Measurements from ENCODE around the gene ANKRD13D. TPM values are rescaled to one million over a fixed set of nuclear protein-coding genes. Genes with fewer than 3 reads are reported as not detected.

Gene ANKRD13D
- total RNA-seq, 2 donors from 2014 or later: 56.6 to 58.6 TPM

DNA sequence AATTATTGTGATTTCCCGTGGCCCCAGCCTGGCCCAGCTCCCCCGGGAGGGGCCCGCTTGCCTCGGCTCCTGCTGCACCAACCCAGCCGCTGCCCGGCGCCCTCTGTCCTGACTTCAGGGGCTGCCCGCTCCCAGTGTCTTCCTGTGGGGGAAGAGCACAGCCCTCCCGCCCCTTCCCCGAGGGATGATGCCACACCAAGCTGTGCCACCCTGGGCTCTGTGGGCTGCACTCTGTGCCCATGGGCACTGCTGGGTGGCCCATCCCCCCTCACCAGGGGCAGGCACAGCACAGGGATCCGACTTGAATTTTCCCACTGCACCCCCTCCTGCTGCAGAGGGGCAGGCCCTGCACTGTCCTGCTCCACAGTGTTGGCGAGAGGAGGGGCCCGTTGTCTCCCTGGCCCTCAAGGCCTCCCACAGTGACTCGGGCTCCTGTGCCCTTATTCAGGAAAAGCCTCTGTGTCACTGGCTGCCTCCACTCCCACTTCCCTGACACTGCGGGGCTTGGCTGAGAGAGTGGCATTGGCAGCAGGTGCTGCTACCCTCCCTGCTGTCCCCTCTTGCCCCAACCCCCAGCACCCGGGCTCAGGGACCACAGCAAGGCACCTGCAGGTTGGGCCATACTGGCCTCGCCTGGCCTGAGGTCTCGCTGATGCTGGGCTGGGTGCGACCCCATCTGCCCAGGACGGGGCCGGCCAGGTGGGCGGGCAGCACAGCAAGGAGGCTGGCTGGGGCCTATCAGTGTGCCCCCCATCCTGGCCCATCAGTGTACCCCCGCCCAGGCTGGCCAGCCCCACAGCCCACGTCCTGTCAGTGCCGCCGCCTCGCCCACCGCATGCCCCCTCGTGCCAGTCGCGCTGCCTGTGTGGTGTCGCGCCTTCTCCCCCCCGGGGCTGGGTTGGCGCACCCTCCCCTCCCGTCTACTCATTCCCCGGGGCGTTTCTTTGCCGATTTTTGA is 3.3 kb upstream of the ANKRD13D start:
- Mint-ChIP-seq H3K9me3 (no peaks in the 10 kb centered on the region), H3K4me1 (peaks cover 10% of the 10 kb centered on the region), H3K27me3 (ENCODE audit: insufficient read depth) (no peaks in the 10 kb centered on the region), H3K4me3 (no peak overlapping the region), H3K36me3 (ENCODE audit: low read depth) (peaks cover 28% of the 10 kb centered on the region), H3K27ac (no peak overlapping the region)
- DNase-seq: no peak
- peak overlapping the region; percentile 17 for H3K27ac ChIP-seq (ENCODE audit: low read depth, low read length)
- H3K36me3 ChIP-seq (ENCODE audit: control insufficient read depth, insufficient read depth, low read length): peaks cover 16% of the 10 kb centered on the region
- H3K27me3 ChIP-seq (ENCODE audit: control insufficient read depth, insufficient read depth, low read length, poor library complexity, severe bottlenecking): no peaks in the 10 kb centered on the region
- H3K4me3 ChIP-seq (ENCODE audit: low read length): no peak overlapping the region
- TF ChIP-seq, protein P1, sequence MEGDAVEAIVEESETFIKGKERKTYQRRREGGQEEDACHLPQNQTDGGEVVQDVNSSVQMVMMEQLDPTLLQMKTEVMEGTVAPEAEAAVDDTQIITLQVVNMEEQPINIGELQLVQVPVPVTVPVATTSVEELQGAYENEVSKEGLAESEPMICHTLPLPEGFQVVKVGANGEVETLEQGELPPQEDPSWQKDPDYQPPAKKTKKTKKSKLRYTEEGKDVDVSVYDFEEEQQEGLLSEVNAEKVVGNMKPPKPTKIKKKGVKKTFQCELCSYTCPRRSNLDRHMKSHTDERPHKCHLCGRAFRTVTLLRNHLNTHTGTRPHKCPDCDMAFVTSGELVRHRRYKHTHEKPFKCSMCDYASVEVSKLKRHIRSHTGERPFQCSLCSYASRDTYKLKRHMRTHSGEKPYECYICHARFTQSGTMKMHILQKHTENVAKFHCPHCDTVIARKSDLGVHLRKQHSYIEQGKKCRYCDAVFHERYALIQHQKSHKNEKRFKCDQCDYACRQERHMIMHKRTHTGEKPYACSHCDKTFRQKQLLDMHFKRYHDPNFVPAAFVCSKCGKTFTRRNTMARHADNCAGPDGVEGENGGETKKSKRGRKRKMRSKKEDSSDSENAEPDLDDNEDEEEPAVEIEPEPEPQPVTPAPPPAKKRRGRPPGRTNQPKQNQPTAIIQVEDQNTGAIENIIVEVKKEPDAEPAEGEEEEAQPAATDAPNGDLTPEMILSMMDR (conservative IDR thresholded peaks at IDR 0.05): no peak
- H3K9me3 ChIP-seq (ENCODE audit: control insufficient read depth, low read length): no peaks in the 10 kb centered on the region
- no peaks in the 10 kb centered on the region for H3K4me1 ChIP-seq (ENCODE audit: control insufficient read depth, insufficient read depth, low read length)
- H3K9ac ChIP-seq (ENCODE audit: extremely low read depth, low read length, poor library complexity, severe bottlenecking): no peak overlapping the region
- 93 to 94% methylated on average over 5 to 38 of the region's 39 CpGs for WGBS, 2 experiments (ENCODE audit: insufficient coverage in 1 of 2, insufficient read length in 1 of 2)

DNA sequence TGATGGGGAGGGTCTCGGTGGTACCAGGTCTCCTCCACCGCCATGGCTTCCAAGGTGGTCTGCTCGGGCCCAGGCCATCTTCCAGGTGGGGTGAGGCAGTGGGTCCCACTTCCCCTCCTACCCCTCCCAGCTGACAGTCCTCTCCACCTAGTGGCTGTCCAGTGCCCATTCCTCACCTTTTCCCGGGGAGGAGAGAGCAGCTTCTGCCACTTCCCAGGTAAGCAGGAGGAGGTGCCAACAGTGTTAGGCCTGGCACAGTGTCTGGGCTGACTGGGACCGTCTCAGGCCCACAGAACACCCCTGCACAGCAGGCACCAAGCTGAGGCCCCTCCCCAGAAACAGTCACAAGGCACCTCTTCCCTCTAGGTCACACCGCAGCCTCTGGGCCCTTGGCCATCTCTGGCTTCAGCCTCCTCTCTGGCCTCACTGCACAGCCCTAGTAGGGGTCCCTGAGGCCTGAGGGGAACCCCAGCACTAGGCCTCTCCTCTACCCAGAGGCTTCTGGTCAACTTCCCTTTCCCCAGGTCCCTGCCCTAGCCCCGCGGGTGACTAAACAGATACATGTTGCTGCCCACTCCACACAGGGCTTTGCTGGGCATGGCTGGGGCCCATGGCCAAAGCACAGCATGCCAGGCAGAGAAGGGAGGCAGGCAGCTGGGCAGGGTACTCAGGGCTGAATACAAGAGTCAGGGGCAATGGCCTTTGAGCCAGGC is 2.3 kb upstream of the ANKRD13D start:
- WGBS, 2 experiments (ENCODE audit: insufficient coverage in 1 of 2, insufficient read length in 1 of 2): 81 to 92% methylated on average over 4 to 8 of the region's 8 CpGs
- Histone ChIP-seq H3K27me3 (ENCODE audit: control insufficient read depth, insufficient read depth, low read length, poor library complexity, severe bottlenecking) (no peaks in the 10 kb centered on the region), H3K4me3 (ENCODE audit: low read length) (no peak overlapping the region), H3K9me3 (ENCODE audit: control insufficient read depth, low read length) (no peaks in the 10 kb centered on the region), H3K4me1 (ENCODE audit: control insufficient read depth, insufficient read depth, low read length) (no peaks in the 10 kb centered on the region), H3K36me3 (ENCODE audit: control insufficient read depth, insufficient read depth, low read length) (peaks cover 22% of the 10 kb centered on the region), H3K9ac (ENCODE audit: extremely low read depth, low read length, poor library complexity, severe bottlenecking) (no peak overlapping the region), H3K27ac (ENCODE audit: low read depth, low read length) (no peak overlapping the region)
- no peaks in the 10 kb centered on the region for H3K27me3 Mint-ChIP-seq (ENCODE audit: insufficient read depth)
- TF ChIP-seq, protein P1 (conservative IDR thresholded peaks at IDR 0.05): peak; percentile 47
- H3K36me3 Mint-ChIP-seq (ENCODE audit: low read depth): peaks cover 33% of the 10 kb centered on the region
- H3K9me3 Mint-ChIP-seq: no peaks in the 10 kb centered on the region
- peak overlapping the region; percentile 62 for H3K4me3 Mint-ChIP-seq
- DNase-seq: no peak
- peak overlapping the region; percentile 91 for H3K27ac Mint-ChIP-seq
- H3K4me1 Mint-ChIP-seq: peaks cover 10% of the 10 kb centered on the region

DNA sequence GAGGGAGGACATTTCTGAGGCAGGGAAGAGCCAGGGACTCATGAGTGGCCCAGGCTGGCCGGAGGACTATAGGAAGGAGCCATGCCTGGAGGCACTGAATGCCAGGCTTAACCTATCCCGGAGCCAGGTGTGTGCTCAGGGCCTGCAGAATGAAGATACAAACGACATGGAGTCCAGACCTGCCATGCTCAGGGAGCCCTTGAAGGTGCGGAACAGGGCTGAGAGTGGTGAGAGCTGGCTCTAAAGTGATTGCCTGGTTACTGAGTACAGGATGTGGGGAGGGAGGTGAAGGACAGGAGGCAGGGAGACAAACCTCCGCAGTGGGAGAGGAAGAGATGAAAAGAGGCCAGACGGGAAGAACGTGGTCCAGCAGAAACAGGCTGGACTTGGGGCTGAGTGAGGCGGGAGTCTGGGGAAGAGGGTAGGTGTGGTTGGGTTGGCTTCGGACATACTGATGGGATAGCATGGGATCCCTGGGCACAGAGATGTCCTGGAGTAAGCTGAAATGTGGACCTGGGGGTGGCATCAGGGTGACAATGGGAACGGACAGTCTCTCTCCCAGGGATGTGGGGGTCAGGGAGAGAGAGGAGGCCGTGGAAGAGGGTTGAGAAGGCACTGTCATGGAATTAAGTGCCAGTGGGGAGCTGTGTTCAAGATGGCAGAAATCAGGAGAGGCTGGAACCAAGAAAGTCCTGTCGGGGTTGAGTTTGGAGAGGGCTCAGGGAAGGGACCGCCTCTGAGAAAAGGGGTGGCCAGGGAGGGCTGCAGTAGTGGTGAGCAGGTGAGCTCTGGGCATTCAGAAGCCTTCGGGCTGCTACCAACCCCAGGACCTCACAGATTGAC is 1.5 kb upstream of the ANKRD13D start:
- H3K27me3 ChIP-seq (ENCODE audit: control insufficient read depth, insufficient read depth, low read length, poor library complexity, severe bottlenecking): no peaks in the 10 kb centered on the region
- H3K9me3 Mint-ChIP-seq: no peaks in the 10 kb centered on the region
- peaks cover 28% of the 10 kb centered on the region for H3K36me3 ChIP-seq (ENCODE audit: control insufficient read depth, insufficient read depth, low read length)
- H3K9me3 ChIP-seq (ENCODE audit: control insufficient read depth, low read length): peaks cover under 1% of the 10 kb centered on the region
- H3K4me1 ChIP-seq (ENCODE audit: control insufficient read depth, insufficient read depth, low read length): no peaks in the 10 kb centered on the region
- no peak overlapping the region for H3K9ac ChIP-seq (ENCODE audit: extremely low read depth, low read length, poor library complexity, severe bottlenecking)
- no peak for DNase-seq
- TF ChIP-seq, protein P1 (conservative IDR thresholded peaks at IDR 0.05): no peak
- H3K4me3 ChIP-seq (ENCODE audit: low read length): peak overlapping the region; percentile 82
- peak overlapping the region; percentile 89 for H3K27ac ChIP-seq (ENCODE audit: low read depth, low read length)
- no peaks in the 10 kb centered on the region for H3K27me3 Mint-ChIP-seq (ENCODE audit: insufficient read depth)
- H3K4me1 Mint-ChIP-seq: peaks cover 10% of the 10 kb centered on the region
- H3K36me3 Mint-ChIP-seq (ENCODE audit: low read depth): peaks cover 35% of the 10 kb centered on the region
- H3K27ac Mint-ChIP-seq: peak overlapping the region; percentile 91
- WGBS, 2 experiments (ENCODE audit: insufficient coverage in 1 of 2, insufficient read length in 1 of 2): 92 to 96% methylated on average over 12 to 14 of the region's 14 CpGs
- H3K4me3 Mint-ChIP-seq: peak overlapping the region; percentile 62

Data from endodermal cell (in vitro differentiated cells).